ENCODE data around the gene DCDC1. TPM values are rescaled to one million over a fixed set of nuclear protein-coding genes. Genes with fewer than 3 reads are reported as not detected.

The DCDC1 gene
- total and polyA plus RNA-seq, 12 donors, result 0.07 to 1.5 (median 0.29) TPM; not detected in 1

DNA sequence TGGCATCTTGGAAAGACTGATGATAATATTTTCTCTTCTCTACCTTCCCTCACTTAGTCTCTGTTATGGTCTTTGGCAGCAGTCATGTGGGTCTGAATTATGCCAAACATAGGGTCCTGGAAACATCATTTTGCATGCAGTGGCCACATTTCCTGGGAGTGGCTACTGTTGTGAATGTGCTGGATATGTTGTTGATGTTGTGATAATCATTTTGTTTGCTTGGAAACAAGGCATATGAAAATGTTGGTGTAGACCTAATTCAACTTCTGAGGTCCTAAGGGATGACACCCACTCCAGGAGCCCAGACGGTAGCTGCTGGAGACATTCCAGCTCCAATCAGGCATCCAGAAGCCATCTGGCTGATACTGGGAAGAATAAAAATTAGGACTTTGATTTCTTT, 109.7 kb downstream of the DCDC1 start:
- TF ChIP-seq, protein P1, sequence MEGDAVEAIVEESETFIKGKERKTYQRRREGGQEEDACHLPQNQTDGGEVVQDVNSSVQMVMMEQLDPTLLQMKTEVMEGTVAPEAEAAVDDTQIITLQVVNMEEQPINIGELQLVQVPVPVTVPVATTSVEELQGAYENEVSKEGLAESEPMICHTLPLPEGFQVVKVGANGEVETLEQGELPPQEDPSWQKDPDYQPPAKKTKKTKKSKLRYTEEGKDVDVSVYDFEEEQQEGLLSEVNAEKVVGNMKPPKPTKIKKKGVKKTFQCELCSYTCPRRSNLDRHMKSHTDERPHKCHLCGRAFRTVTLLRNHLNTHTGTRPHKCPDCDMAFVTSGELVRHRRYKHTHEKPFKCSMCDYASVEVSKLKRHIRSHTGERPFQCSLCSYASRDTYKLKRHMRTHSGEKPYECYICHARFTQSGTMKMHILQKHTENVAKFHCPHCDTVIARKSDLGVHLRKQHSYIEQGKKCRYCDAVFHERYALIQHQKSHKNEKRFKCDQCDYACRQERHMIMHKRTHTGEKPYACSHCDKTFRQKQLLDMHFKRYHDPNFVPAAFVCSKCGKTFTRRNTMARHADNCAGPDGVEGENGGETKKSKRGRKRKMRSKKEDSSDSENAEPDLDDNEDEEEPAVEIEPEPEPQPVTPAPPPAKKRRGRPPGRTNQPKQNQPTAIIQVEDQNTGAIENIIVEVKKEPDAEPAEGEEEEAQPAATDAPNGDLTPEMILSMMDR (IDR thresholded peaks at IDR 0.05), result no peak
- Histone ChIP-seq H3K36me3 (replicated peaks in 1 of 2) (no peaks in the 10 kb centered on the region), H3K4me1 (replicated peaks in 1 of 2) (no peaks in the 10 kb centered on the region), H3K27ac (no peak overlapping the region), H3K4me3 (no peak overlapping the region), H3K27me3 (no peaks in the 10 kb centered on the region), H3K9me3 (replicated peaks in 1 of 3) (no peaks in the 10 kb centered on the region)
- no peak for DNase-seq
- 60 to 88% (median 68%) methylated on average over 1 of the region's 1 CpG for WGBS, 4 donors
- intact Hi-C loops (cut with DNase I), result no loop called here

DNA sequence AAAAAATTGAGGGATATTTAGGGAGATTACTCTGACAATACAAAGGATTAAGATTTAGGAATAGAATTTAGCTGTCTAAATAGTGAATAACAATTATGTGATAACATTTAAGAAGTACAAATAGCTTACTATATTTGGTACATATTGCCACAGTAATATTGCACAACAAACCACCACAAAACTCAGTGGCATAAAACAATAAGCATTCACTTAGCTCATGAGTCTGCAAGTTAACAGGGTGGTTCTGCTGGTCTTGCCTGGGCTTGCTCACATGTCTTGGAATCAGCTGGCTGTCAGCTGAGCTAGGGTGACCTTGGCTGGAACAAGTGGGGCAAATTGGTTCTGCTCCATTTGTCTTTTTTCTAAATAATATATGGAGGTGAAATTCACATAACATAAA, 115.1 kb downstream of the DCDC1 start:
- TF ChIP-seq POLR2A (IDR thresholded peaks at IDR 0.05), result no peak
- TF ChIP-seq, protein P1 (IDR thresholded peaks at IDR 0.05), result no peak
- Histone ChIP-seq H3K27me3 (no peaks in the 10 kb centered on the region), H3K27ac (no peak overlapping the region), H3K9me3 (replicated peaks in 1 of 3) (no peaks in the 10 kb centered on the region), H3K36me3 (replicated peaks in 1 of 2) (no peaks in the 10 kb centered on the region), H3K4me1 (replicated peaks in 1 of 2) (no peaks in the 10 kb centered on the region), H3K4me3 (no peak overlapping the region)
- intact Hi-C loops (cut with DNase I), result no loop called here
- no peak for DNase-seq

GRCh38 chr11:31248768-31249167, 120.8 kb downstream of the DCDC1 start:
- no peak for TF ChIP-seq POLR2A (IDR thresholded peaks at IDR 0.05)
- TF ChIP-seq, protein P1 (IDR thresholded peaks at IDR 0.05), result no peak
- no peak overlapping the region for H3K27ac ChIP-seq
- no peak overlapping the region for H3K4me3 ChIP-seq
- no peak for DNase-seq
- no peaks in the 10 kb centered on the region for H3K4me1 ChIP-seq (replicated peaks in 1 of 2)
- intact Hi-C loops (cut with DNase I), result no loop called here
- no peaks in the 10 kb centered on the region for H3K9me3 ChIP-seq (replicated peaks in 1 of 3)
- no peaks in the 10 kb centered on the region for H3K27me3 ChIP-seq
- WGBS, 4 donors, result 45 to 61% (median 48%) methylated on average over 1 of the region's 1 CpG
- H3K36me3 ChIP-seq (replicated peaks in 1 of 2), result no peaks in the 10 kb centered on the region

- intact Hi-C loops (cut with DNase I), result no loop called here
- no peaks in the 10 kb centered on the region for H3K4me1 ChIP-seq (replicated peaks in 1 of 2)
- no peak for DNase-seq
- no peaks in the 10 kb centered on the region for H3K36me3 ChIP-seq (replicated peaks in 1 of 2)
- no peak overlapping the region for H3K4me3 ChIP-seq
- TF ChIP-seq, protein P1 (IDR thresholded peaks at IDR 0.05), result no peak
- TF ChIP-seq POLR2A (IDR thresholded peaks at IDR 0.05), result no peak
- 89 to 93% (median 89%) methylated on average over 5 of the region's 5 CpGs for WGBS, 4 donors
- H3K27ac ChIP-seq, result no peak overlapping the region
- no peaks in the 10 kb centered on the region for H3K9me3 ChIP-seq (replicated peaks in 1 of 3)
- no peaks in the 10 kb centered on the region for H3K27me3 ChIP-seq
Measured at GRCh38 chr11:31247321-31247720, 122.2 kb downstream of the DCDC1 start.

All from adrenal gland (tissue), 12 donors.